Omental fat pad (tissue), 4 donors: ENCODE results near the gene MED19. TPM values are rescaled to one million over a fixed set of nuclear protein-coding genes. Genes with fewer than 3 reads are reported as not detected.

Experiments
- ATAC-seq: fragments of 150-250 bp; one replicate; pipeline ENCODE4 v1.9.1; 2016; ENCODE audit warnings: mild to moderate bottlenecking, moderate library complexity; ENCODE audit not compliant: low FRiP score
- DNase-seq: peaks from one replicate; pipeline ENCODE4 v3.0.0-alpha.2; 2019; ENCODE audit warnings: low spot score
- CTCF ChIP-seq, 3 donors: fragments of 450-650 bp; IDR thresholded peaks; one replicate each; pipeline ENCODE4 v1.5.1; 2016 to 2017; ENCODE audit warnings: antibody characterized with exemption in 3 of 3, mild to moderate bottlenecking in 3 of 3, moderate library complexity in 2 of 3
- small RNA-seq: library from RNA; depleted of rRNA; stranded (forward); fragments of <200 nt; gene quantifications from one replicate; pipeline ENCODE3, GENCODE V24; 2016
- total RNA-seq, 4 donors: library from RNA; depleted of rRNA; stranded (reverse); fragments of >200 nt; gene quantifications; one replicate each; pipeline ENCODE4 v1.1.0, GENCODE V29; 2016

MED19 gene
- total RNA-seq, 4 donors from 2014 or later: 10.7 to 14.4 (median 12.2) TPM

- TF ChIP-seq CTCF (IDR thresholded peaks at IDR 0.05): no peak
- DNase-seq: no peak
- ATAC-seq: no peak
These were observed 48.0 kb downstream of the MED19 start for GRCh38 chr11:57663975-57664374.

GRCh38 chr11:57662893-57663292 is 49.1 kb downstream of the MED19 start:
- TF ChIP-seq CTCF (IDR thresholded peaks at IDR 0.05): no peak
- ATAC-seq (no peak), DNase-seq (no peak)

- ATAC-seq (no peak), DNase-seq (no peak)
- TF ChIP-seq CTCF (IDR thresholded peaks at IDR 0.05): no peak
These were observed 52.3 kb downstream of the MED19 start for GRCh38 chr11:57659669-57660068.

GRCh38 chr11:57658023-57658361 is 54.0 kb downstream of the MED19 start:
- no peak for DNase-seq
- ATAC-seq: no peak
- no peak for TF ChIP-seq CTCF (IDR thresholded peaks at IDR 0.05)

- TF ChIP-seq CTCF (IDR thresholded peaks at IDR 0.05): no peak
- DNase-seq: peak; percentile 98
- ATAC-seq: peak; percentile 100
These were observed 54.6 kb downstream of the MED19 start, which contains the start of gene CLP1 for GRCh38 chr11:57657194-57658022. CLP1 (plus strand) TSS chr11:57657762; CDS start chr11:57659477, 1,715 bp downstream.

GRCh38 chr11:57656885-57657193 is 55.2 kb downstream of the MED19 start:
- ATAC-seq (no peak), DNase-seq (no peak)
- TF ChIP-seq CTCF (IDR thresholded peaks at IDR 0.05): no peak

Small RNA genes within 50 kb of the gene (small RNA-seq; reads per million reads assigned to genes)
- not detected for gene TMX2-CTNND1

Other genes starting within 250 kb of the MED19 start
- gene SLC43A1, start 196.5 kb downstream of the MED19 start, total RNA-seq: 10 to 100 TPM; 11.5 to 40.4 (median 16.5) TPM
- 10 to 100 TPM; 42.9 to 49.0 (median 45.9) TPM for gene TIMM10, start 181.5 kb downstream of the MED19 start, total RNA-seq
- gene SMTNL1, start 174.6 kb downstream of the MED19 start, total RNA-seq: not detected
- 100 to 1,000 TPM in 1 of 4 donors, 10 to 100 TPM in 3; 46.5 to 104 (median 52.6) TPM for gene UBE2L6, start 144.5 kb downstream of the MED19 start, total RNA-seq
- 1,000 to 10,000 TPM in 1 of 4 donors, 100 to 1,000 TPM in 3; 500 to 1,674 (median 892) TPM for gene SERPING1, start 114.5 kb downstream of the MED19 start, total RNA-seq
- gene YPEL4, start 62.3 kb downstream of the MED19 start, total RNA-seq: 1 to 10 TPM in 3 of 4 donors, under 1 TPM in 1; 0.63 to 1.8 (median 1.5) TPM
- gene CLP1, start 54.5 kb downstream of the MED19 start, total RNA-seq: 10 to 100 TPM; 12.3 to 26.1 (median 15.7) TPM
- gene ZDHHC5, start 44.1 kb downstream of the MED19 start, total RNA-seq: 10 to 100 TPM; 44.1 to 61.5 (median 50.7) TPM
- gene TMX2, start 378 bp upstream of the MED19 start, total RNA-seq: 10 to 100 TPM; 49.0 to 73.9 (median 68.8) TPM
- gene SELENOH, start 29.3 kb upstream of the MED19 start, total RNA-seq: 100 to 1,000 TPM; 101 to 123 (median 113) TPM
- not detected for gene BTBD18, start 39.6 kb upstream of the MED19 start, total RNA-seq
- 100 to 1,000 TPM in 2 of 4 donors, 10 to 100 TPM in 2; 85.5 to 174 (median 105) TPM for gene CTNND1, start 49.6 kb upstream of the MED19 start, total RNA-seq